Tongue (tissue), 2 donors: ENCODE results near the gene TANGO2. TPM values are rescaled to one million over a fixed set of nuclear protein-coding genes. Genes with fewer than 3 reads are reported as not detected.
"Not testable (repeated sequence)": the region's sequence is repeated elsewhere in the genome, so short reads cannot be mapped to it uniquely, and the experiment has no call there.

Source experiments
- DNase-seq: peaks from one replicate; pipeline ENCODE4 v3.0.0-alpha.2; 2015
- total RNA-seq: library from RNA; depleted of rRNA; stranded (reverse); fragments of >200 nt; gene quantifications from one replicate; pipeline ENCODE4 v1.2.3, GENCODE V29; 2014

Gene TANGO2
- total RNA-seq, 1 donor from 2014 or later, result 25.2 TPM

GRCh38 chr22:20064545-20065262 is 43.8 kb downstream of the TANGO2 start:
- DNase-seq, result no peak

- DNase-seq, result no peak
Observed at GRCh38 chr22:20065896-20066616, 45.1 kb downstream of the TANGO2 start.

- no peak for DNase-seq
Observed at GRCh38 chr22:20066617-20067383, 45.9 kb downstream of the TANGO2 start.

DNA sequence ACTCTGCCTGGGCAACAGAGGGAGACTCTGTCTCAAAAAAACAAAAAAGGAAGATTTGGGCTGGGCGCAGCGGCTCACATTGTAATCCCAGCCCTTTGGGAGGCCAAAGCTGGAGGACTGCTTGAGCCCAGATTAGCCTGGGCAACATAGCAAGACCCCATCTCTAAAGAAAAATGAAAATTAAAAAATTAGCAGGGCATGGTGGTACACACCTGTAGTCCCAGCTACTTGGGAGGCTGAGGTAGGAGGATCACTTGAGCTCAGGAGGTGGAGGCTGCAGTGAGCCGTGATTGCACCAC is 46.4 kb downstream of the TANGO2 start:
- not testable (repeated sequence) for DNase-seq

GRCh38 chr22:20068640-20069039 is 47.7 kb downstream of the TANGO2 start:
- no peak for DNase-seq

- no peak for DNase-seq
Observed at GRCh38 chr22:20069331-20070042, 48.6 kb downstream of the TANGO2 start.

DNA sequence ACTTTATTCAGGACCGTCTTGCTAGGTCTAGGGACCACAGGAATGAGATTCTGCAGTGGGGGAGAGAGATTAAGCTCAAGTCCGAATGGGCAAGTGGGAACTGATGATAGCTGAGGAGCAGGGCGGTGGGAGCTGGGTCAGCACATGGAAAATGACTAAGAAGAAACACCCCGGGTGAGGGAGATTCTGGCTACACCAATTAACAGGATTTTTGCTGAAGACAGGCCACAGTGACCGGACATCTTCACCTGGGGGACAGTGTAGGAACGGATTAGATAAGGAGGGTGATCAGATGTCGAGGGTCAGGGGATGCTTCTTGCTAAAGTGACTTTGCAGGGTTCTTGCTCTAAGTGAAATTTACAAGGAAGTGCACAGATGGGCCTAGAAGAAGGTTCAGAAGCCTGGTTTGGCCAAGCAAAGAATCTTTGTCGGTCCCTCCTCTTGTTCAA is 50.6 kb downstream of the TANGO2 start:
- no peak for DNase-seq

DNA sequence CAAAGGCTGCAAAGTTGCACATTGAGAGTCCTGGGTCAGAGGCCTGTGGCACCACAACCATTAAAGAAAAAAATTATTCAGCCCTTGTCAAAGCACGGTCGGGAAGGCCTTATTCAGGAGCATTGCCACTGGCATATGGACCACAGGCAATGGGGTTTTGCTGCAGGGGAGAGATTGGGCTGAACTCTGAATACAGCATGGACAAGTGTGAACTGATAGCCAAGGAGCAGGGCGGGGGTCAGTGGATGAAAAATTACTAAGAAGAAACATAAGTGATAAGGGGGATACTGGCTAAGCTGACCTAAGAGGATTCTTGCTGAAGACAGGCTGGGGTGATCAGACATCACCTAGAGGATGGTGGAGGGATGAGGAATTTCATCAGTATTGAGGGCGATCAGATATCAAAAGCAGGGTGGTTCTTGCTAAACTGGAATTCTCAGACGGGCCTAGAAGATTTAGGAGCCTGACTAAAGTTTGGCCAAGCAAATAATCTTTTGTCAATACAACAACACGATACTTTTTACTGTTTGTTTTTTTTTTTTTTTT is 55.8 kb downstream of the TANGO2 start:
- DNase-seq, result no peak

DNA sequence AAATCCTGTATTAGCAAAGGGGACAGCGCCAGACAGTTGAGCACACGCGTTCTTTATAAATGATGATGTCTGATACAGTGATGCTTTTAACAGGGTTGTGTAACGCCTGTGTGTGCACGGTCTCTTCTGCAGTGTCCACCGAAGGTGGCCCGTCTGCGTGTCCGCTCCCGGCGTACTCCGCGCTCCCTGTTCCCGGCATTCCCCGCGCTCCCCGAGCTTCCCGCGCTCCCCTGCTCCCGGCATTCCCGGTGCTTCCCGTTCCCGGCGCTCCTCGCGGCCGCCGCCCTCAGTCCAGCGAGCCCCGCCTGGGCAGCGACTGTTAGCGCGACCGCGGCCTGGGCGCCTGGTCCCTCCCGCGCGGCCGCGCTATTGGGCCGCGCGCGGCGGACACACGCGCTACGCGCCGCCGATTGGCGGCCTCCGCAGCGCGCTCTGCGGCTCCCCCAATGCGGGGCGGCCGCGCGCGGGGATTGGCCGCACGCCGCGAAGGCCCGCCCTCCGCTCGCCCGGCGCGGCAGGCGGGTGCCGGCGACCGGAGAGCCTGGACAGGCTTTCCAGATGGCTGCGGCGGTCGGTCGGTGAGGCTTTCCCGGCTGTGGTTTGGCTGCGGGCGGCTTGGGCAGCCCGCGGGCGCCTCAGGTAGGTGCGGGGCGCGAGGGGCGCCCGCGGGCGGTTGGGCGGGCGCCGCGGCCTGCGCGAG is 59.0 kb downstream of the TANGO2 start, which contains the start of gene DGCR8:
DGCR8 (plus strand) TSS at position 497 of the 700 bp plus-strand sequence. CDS start 5,723 bp downstream, outside the sequence.
- peak; percentile 98 for DNase-seq

GRCh38 chr22:20080445-20080775 is 59.5 kb downstream of the TANGO2 start:
- DNase-seq, result peak; percentile 70

DNA sequence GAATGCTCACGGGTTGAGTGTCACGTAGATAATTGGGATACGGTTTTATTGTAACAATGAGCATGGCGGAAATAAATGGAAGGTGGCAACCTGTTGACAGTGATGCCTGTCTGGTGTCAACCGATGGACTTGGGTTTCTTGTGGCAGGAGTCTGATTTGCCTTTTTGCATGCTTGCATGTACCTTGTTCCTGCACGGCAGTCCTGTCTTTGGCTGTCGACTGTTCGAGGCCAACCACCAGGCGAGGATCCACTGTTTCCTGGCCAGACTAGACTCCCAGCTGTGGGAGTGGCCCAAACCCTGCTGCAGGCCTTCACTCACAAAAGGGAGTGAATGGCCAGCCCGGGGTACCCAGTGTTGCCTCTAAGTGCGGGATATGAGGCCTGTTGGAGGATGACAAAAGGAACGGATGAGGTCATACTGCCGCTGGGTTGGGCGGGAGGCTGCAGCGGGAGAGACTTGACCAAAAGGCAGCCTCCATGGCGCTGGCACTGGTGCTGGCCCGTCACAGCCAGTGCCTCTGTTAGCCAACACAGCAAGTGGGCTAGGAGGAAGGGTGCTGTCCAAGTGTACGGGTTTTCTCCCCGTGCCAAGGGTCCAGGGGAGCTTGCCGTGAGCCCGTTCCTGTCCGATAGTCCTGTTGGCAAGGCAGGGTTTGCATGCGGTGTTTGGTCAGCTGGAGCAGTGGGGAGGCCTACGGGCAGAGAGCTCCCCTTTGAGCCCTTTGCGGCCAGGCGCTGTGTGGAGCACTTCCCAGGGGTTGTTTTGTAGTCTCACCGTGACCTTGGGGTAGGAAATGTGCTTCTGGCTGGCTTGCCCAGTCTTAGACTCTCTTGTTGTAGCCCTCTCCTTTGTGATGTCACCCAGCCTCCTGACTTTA is 60.1 kb downstream of the TANGO2 start:
- peak; percentile 62 for DNase-seq

GRCh38 chr22:20083157-20083890 is 62.4 kb downstream of the TANGO2 start:
- no peak for DNase-seq

DNA sequence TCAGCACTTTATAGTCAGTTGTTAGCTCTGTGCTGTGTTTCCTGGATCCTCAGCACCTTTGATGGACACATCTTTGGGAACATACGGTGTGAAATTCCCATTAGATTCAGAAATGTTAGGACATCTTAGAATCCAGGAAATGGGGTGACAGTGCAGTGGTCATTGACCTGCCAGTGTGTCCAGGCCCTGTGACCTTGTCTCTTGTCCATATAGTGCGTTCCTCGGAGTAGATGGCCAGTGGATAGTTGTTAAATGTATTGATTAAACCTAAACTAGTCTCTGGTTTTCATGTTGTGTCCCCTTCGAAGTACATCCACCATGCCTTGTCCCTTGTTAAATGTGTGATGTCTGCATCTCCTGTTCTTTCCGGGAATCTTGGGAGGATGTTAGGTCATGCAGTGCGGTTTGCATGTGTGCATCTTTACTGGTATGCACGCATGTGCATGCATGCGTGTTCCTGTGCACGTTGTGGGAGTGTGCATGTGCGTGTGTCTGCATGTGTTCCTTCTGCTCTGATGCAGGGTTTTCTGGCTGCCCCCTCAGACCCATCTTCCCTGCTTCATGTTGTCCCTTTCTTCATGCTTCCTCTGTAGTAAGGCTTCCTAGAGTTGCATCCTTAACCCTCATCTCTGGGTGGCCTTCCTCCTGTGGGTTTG is 63.1 kb downstream of the TANGO2 start:
- DNase-seq, result no peak

GRCh38 chr22:20084547-20085413 is 63.9 kb downstream of the TANGO2 start:
- no peak for DNase-seq

DNA sequence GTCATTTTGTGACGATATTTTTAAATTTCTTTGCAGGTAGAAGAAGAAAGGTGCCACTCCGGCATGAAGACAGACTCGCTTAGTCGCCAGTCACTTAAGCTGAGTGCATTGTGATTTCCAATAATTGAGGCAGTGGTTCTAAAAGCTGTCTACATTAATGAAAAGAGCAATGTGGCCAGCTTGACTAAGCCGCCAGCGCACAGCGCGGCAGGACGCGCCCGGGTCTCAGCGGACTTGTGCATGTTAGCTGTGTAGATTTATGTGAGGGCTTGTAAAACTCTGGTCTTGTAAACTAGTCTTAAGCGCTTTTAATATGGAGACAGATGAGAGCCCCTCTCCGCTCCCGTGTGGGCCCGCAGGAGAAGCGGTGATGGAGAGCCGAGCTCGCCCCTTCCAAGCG is 64.7 kb downstream of the TANGO2 start:
- no peak for DNase-seq

GRCh38 chr22:20086101-20086599 is 65.2 kb downstream of the TANGO2 start:
- no peak for DNase-seq

DNA sequence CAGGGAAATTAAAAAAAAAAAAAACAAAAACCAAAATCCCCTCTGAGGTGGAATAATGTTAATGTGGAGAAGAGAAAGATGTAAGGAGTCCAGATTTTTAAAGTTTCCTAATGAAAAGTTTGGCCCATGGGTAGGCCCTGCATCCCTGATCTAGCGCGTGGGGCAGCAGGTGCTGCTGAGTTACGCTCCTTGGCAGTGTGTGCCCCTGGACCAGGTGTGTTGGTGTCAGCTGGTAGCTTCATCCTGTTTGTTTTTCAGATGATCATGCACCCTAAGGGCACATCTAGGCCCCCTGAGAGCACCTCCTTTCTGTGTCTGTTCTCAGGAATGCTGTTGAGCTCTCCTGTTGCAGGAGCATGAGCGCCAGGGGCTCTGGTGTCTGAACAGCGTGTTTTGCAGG is 65.9 kb downstream of the TANGO2 start:
- DNase-seq, result no peak
